Large intestine (tissue), 3 donors: ENCODE measurements around the gene CUL9. TPM values are rescaled to one million over a fixed set of nuclear protein-coding genes. Genes with fewer than 3 reads are reported as not detected.

Experiments
- DNase-seq, 2 donors: peaks; one replicate each; pipeline versions ENCODE4 v3.0.0 to v3.0.0-alpha.2; 2013
- H3K27ac ChIP-seq: one replicate; pipeline ENCODE4 v1.5.1; 2013; ENCODE audit warnings: low read length
- H3K27me3 ChIP-seq: 2 replicates; pipeline ENCODE4 v1.6.1; 2013; ENCODE audit warnings: low read length; ENCODE audit not compliant: control insufficient read depth, insufficient read depth
- H3K36me3 ChIP-seq: 2 replicates; pipeline ENCODE4 v1.6.1; 2013; ENCODE audit warnings: low read length; ENCODE audit not compliant: control insufficient read depth, insufficient read depth
- H3K4me1 ChIP-seq: one replicate; pipeline ENCODE4 v1.6.1; 2013; ENCODE audit warnings: low read length; ENCODE audit not compliant: control insufficient read depth, insufficient read depth
- H3K4me3 ChIP-seq: one replicate; pipeline ENCODE4 v1.5.1; 2013; ENCODE audit warnings: low read length
- H3K9me3 ChIP-seq: one replicate; pipeline ENCODE4 v1.6.1; 2013; ENCODE audit warnings: mild to moderate bottlenecking, low read depth, low read length, moderate library complexity; ENCODE audit not compliant: control insufficient read depth
- WGBS: methylation state at CpG from one replicate; pipeline ENCODE4 v1.1.5; 2013; ENCODE audit warnings: low lambda C conversion rate; ENCODE audit not compliant: insufficient coverage; 5-methylcytosine and 5-hydroxymethylcytosine counted together
- polyA plus RNA-seq: library from polyadenylated mRNA; unstranded; fragments of 120-200 nt; gene quantifications from one replicate; pipeline ENCODE4 v1.2.1, GENCODE V29; 2013

The CUL9 gene
- polyA plus RNA-seq, 1 donor: 42.5 TPM

DNA sequence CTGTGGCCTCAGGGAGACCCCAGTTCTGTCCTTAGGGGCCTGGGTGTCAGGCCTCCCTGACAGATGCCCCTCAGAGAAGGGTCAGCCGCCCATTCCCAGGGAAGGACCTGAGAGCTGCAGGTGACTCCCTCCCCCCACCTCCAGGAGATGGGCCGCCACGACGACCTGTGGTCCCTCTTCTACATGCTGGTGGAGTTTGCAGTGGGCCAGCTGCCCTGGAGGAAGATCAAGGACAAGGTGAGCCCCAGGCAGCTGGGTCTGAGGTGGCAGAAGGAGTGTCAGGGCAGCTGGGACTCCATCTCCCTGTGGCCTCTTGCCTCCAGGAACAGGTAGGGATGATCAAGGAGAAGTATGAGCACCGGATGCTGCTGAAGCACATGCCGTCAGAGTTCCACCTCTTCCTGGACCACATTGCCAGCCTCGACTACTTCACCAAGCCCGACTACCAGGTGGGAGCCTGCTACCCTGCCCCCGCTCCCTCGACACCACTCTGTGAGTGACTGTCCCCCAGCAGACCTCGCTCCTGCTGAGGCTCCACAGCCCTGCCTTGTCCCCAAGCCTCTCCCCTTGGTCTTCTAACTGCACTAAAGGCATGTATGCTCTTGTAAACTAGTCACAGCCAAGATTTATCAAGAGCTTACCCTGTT, 73.5 kb downstream of the CUL9 start:
- Histone ChIP-seq H3K9me3 (no peaks in the 10 kb centered on the region), H3K4me3 (no peak overlapping the region), H3K36me3 (no peaks in the 10 kb centered on the region), H3K27ac (no peak overlapping the region), H3K27me3 (peaks cover 23% of the 10 kb centered on the region), H3K4me1 (peaks cover 5% of the 10 kb centered on the region)
- no peak for DNase-seq
- whole genome bisulfite sequencing: no CpG with 5 or more reads among the region's 11 CpGs

DNA sequence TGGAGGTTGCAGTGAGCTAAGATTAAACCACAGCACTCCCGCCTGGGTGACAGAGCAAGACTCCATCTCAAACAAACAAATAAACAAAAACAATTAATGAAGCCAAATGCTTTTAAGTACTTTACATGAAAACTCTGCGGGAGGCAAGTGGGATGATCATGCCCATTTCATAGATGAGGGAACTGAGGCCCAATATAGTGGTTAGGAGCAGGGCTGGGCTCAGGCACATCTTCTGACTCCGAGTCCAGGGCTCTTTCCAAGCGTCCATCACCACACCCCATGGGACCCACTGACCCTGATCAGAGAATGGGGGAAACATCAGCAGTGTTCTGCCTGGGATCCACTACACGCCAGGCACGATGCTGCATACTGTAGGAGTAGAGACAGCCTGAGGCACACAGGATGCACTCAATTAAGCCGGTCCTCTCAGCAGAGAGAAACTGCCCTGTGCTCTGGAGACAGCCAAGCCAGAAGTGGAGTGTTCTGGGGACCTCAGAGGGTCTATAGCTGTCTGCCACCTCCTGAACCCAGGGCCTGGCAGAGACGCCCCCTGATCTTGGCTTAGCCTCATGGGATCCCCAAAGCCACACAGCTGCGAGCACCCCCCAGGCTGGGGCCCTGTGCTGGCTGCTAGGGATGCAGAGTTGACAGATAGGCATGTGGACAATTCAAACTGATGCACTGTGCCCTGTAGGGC, 74.8 kb downstream of the CUL9 start:
- H3K27me3 ChIP-seq: peaks cover 11% of the 10 kb centered on the region
- 80% methylated on average over 1 of the region's 9 CpGs for WGBS

DNA sequence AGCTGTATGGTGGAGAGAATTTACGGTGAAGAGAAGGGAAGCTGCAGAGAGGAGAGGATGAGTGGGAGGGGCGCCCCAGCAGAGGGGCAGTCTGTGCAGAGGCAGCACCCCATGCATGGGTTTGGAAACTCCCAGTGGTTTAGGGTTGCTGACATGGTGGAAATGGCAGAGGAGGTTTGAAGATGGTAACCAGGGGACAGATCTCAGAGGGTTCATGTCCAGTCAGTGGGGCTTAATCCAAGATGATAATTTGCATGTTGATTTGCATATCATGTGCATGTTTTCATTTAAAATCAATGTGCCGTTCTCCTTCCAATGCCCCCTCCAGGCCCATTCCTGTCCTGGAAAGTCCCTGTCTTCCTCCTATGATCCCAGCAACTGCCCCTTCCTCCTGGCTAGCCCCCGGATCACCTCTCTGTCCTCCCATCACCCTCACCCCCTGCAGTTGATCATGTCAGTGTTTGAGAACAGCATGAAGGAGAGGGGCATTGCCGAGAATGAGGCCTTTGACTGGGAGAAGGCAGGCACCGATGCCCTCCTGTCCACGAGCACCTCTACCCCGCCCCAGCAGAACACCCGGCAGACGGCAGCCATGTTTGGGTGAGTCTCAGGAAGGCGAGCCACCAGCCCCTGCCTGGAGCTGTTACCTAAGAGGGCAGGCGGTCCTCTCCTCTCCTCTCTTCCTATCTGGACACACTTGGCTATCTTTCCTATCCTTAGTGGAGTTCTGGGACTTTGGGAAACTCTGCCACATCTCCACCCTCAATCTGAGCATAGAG, 75.6 kb downstream of the CUL9 start:
- DNase-seq: no peak
- no peaks in the 10 kb centered on the region for H3K36me3 ChIP-seq
- WGBS: no CpG with 5 or more reads among the region's 12 CpGs
- H3K27me3 ChIP-seq: peaks cover 7% of the 10 kb centered on the region
- H3K27ac ChIP-seq: no peak overlapping the region
- no peak overlapping the region for H3K4me3 ChIP-seq
- peaks cover 10% of the 10 kb centered on the region for H3K4me1 ChIP-seq
- H3K9me3 ChIP-seq: no peaks in the 10 kb centered on the region

More for the DNA sequence above, 74.8 kb downstream of the CUL9 start:
- no peak overlapping the region for H3K4me3 ChIP-seq
- H3K4me1 ChIP-seq: peaks cover 3% of the 10 kb centered on the region
- H3K9me3 ChIP-seq: no peaks in the 10 kb centered on the region
- H3K27ac ChIP-seq: no peak overlapping the region
- H3K36me3 ChIP-seq: no peaks in the 10 kb centered on the region
- DNase-seq: no peak

- peaks cover under 1% of the 10 kb centered on the region for H3K27me3 ChIP-seq
- H3K9me3 ChIP-seq: no peaks in the 10 kb centered on the region
- H3K36me3 ChIP-seq: no peaks in the 10 kb centered on the region
- no CpG with 5 or more reads among the region's 4 CpGs for WGBS
- no peak overlapping the region for H3K27ac ChIP-seq
- no peak overlapping the region for H3K4me3 ChIP-seq
- peaks cover 15% of the 10 kb centered on the region for H3K4me1 ChIP-seq
- no peak for DNase-seq
These were observed 76.2 kb downstream of the CUL9 start for GRCh38 chr6:43258180-43258579.

DNA sequence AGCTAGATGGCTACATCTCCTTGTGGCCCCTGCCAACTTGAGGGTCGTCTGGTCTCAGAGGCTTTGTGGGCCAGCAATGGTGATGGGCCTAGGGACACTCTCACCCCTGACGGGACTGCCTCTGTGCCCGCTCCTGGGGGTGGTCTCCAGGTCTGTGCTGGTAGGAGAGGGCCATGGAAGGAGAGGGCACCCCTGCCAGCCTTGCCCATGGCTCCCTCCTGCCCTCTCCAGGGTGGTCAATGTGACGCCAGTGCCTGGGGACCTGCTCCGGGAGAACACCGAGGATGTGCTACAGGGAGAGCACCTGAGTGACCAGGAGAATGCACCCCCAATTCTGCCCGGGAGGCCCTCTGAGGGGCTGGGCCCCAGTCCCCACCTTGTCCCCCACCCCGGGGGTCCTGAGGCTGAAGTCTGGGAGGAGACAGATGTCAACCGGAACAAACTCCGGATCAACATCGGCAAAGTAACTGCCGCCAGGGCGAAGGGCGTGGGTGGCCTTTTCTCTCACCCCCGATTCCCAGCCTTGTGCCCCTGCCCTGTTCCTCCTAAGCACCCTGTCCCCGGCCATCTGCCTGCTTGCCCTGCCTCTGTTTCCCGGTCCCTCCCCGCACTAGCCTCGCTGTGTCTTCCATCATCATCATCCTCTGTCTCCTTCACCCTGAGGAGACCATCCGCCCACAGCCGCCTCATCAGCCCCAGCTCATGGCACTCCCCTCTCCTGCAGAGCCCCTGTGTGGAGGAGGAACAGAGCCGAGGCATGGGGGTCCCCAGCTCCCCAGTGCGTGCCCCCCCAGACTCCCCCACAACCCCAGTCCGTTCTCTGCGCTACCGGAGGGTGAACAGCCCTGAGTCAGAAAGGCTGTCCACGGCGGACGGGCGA, 77.1 kb downstream of the CUL9 start:
- H3K36me3 ChIP-seq: no peaks in the 10 kb centered on the region
- no peak for DNase-seq
- H3K27ac ChIP-seq: no peak overlapping the region
- WGBS: 73% methylated on average over 4 of the region's 30 CpGs
- no peaks in the 10 kb centered on the region for H3K27me3 ChIP-seq
- H3K4me3 ChIP-seq: no peak overlapping the region
- H3K9me3 ChIP-seq: no peaks in the 10 kb centered on the region
- peaks cover 22% of the 10 kb centered on the region for H3K4me1 ChIP-seq

DNA sequence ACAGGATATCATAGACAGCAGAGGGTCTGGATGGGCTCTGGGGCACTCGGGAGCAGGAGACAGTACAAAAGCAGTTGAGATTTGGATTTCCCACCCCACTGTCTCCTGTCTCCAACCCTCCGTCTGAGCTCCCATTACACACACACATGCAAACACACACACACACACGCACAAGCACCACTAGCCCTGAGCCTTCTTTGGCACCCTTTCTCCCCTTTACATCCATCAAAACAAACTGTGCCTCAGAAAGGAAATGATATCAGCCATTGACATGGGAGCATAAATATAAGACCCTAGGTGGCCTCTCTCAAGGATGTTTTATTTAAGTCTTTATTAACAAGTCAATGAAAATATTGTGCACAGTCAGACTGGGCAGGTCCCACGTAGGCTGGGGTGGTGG, 78.8 kb downstream of the CUL9 start:
- Histone ChIP-seq H3K27ac (no peak overlapping the region), H3K9me3 (no peaks in the 10 kb centered on the region), H3K36me3 (no peaks in the 10 kb centered on the region), H3K27me3 (no peaks in the 10 kb centered on the region), H3K4me3 (no peak overlapping the region), H3K4me1 (peaks cover 35% of the 10 kb centered on the region)
- no peak for DNase-seq
- WGBS: 100% methylated on average over 1 of the region's 4 CpGs

DNA sequence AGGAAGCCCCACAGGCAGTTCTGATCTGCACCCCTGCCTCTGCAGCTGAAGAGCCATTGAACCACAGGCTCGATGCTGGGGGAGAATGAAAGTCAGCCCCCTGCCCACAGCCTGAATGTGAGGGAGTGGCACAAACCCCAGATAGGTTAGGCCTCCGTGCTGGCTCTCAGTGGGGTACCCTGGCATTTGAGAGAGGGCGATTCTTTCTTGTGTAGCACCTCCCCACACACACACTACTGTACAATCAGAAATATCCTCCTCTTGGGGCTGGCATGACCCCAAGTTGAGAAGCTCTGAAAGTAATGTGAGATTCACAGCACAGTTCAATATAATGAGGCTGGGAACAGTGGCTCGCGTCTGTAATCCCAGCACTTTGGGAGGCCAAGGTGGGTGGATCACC, 79.2 kb downstream of the CUL9 start:
- DNase-seq: no peak
- H3K36me3 ChIP-seq: no peaks in the 10 kb centered on the region
- H3K27ac ChIP-seq: no peak overlapping the region
- H3K27me3 ChIP-seq: no peaks in the 10 kb centered on the region
- H3K9me3 ChIP-seq: no peaks in the 10 kb centered on the region
- WGBS: no CpG with 5 or more reads among the region's 5 CpGs
- peaks cover 38% of the 10 kb centered on the region for H3K4me1 ChIP-seq
- no peak overlapping the region for H3K4me3 ChIP-seq

- Histone ChIP-seq H3K27me3 (no peaks in the 10 kb centered on the region), H3K9me3 (no peaks in the 10 kb centered on the region), H3K4me1 (peaks cover 41% of the 10 kb centered on the region), H3K36me3 (no peaks in the 10 kb centered on the region), H3K27ac (peak overlapping the region; percentile 74), H3K4me3 (no peak overlapping the region)
- WGBS: no CpG with 5 or more reads among the region's 14 CpGs
- peak; percentile 85 to 91 for DNase-seq
These were observed 80.2 kb downstream of the CUL9 start for GRCh38 chr6:43262000-43262779.

DNA sequence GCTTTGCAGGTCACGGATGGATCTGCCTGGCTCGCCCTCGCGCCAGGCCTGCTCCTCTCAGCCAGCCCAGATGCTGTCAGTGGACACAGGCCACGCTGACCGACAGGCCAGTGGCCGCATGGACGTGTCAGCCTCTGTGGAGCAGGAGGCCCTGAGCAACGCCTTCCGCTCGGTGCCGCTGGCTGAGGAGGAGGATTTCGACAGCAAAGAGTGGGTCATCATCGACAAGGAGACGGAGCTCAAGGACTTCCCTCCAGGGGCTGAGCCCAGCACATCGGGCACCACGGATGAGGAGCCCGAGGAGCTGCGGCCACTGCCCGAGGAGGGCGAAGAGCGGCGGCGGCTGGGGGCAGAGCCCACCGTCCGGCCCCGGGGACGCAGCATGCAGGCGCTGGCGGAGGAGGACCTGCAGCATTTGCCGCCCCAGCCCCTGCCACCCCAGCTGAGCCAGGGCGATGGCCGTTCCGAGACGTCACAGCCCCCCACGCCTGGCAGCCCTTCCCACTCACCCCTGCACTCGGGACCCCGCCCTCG, 80.9 kb downstream of the CUL9 start:
- no CpG with 5 or more reads among the region's 39 CpGs for WGBS
- Histone ChIP-seq H3K9me3 (no peaks in the 10 kb centered on the region), H3K36me3 (no peaks in the 10 kb centered on the region), H3K27ac (peak overlapping the region; percentile 74), H3K4me3 (no peak overlapping the region), H3K27me3 (no peaks in the 10 kb centered on the region), H3K4me1 (peaks cover 48% of the 10 kb centered on the region)
- DNase-seq: no peak
